Peyer's patch (tissue), 4 donors: Measurements from ENCODE around the gene TRIM14.
"Not testable (repeated sequence)": the region's sequence is repeated elsewhere in the genome, so short reads cannot be mapped to it uniquely, and the experiment has no call there.

Experiments used
- POLR2A ChIP-seq, 2 donors: fragments of 450-650 bp; IDR thresholded peaks; one replicate each; pipeline ENCODE4 v1.5.1; 2017; ENCODE audit warnings: antibody characterized with exemption in 2 of 2, mild to moderate bottlenecking in 2 of 2, moderate library complexity in 2 of 2
- TF ChIP-seq, protein P1 (sequence below), 6 experiments: fragments of 450-650 bp in 4 of 6; fragments of 200-600 bp in 2 of 6; sonication (generic) in 1 of 6; IDR thresholded peaks; one replicate each; pipeline ENCODE4 v1.5.1; 2017 to 2019; ENCODE audit warnings: antibody characterized with exemption in 6 of 6, mild to moderate bottlenecking in 3 of 6, moderate library complexity in 1 of 6

GRCh38 chr9:98076514-98076890 is 42.5 kb downstream of the TRIM14 start:
- TF ChIP-seq, protein P1, sequence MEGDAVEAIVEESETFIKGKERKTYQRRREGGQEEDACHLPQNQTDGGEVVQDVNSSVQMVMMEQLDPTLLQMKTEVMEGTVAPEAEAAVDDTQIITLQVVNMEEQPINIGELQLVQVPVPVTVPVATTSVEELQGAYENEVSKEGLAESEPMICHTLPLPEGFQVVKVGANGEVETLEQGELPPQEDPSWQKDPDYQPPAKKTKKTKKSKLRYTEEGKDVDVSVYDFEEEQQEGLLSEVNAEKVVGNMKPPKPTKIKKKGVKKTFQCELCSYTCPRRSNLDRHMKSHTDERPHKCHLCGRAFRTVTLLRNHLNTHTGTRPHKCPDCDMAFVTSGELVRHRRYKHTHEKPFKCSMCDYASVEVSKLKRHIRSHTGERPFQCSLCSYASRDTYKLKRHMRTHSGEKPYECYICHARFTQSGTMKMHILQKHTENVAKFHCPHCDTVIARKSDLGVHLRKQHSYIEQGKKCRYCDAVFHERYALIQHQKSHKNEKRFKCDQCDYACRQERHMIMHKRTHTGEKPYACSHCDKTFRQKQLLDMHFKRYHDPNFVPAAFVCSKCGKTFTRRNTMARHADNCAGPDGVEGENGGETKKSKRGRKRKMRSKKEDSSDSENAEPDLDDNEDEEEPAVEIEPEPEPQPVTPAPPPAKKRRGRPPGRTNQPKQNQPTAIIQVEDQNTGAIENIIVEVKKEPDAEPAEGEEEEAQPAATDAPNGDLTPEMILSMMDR (IDR thresholded peaks at IDR 0.05): not testable (repeated sequence)
- TF ChIP-seq POLR2A (IDR thresholded peaks at IDR 0.05): not testable (repeated sequence)
